Measurements from ENCODE around the gene AP2S1. TPM values are rescaled to one million over a fixed set of nuclear protein-coding genes. Genes with fewer than 3 reads are reported as not detected.
"Not testable (repeated sequence)": the region's sequence is repeated elsewhere in the genome, so short reads cannot be mapped to it uniquely, and the experiment has no call there.

AP2S1 gene
- total RNA-seq (43.5 TPM), polyA plus RNA-seq (117 TPM)

DNA sequence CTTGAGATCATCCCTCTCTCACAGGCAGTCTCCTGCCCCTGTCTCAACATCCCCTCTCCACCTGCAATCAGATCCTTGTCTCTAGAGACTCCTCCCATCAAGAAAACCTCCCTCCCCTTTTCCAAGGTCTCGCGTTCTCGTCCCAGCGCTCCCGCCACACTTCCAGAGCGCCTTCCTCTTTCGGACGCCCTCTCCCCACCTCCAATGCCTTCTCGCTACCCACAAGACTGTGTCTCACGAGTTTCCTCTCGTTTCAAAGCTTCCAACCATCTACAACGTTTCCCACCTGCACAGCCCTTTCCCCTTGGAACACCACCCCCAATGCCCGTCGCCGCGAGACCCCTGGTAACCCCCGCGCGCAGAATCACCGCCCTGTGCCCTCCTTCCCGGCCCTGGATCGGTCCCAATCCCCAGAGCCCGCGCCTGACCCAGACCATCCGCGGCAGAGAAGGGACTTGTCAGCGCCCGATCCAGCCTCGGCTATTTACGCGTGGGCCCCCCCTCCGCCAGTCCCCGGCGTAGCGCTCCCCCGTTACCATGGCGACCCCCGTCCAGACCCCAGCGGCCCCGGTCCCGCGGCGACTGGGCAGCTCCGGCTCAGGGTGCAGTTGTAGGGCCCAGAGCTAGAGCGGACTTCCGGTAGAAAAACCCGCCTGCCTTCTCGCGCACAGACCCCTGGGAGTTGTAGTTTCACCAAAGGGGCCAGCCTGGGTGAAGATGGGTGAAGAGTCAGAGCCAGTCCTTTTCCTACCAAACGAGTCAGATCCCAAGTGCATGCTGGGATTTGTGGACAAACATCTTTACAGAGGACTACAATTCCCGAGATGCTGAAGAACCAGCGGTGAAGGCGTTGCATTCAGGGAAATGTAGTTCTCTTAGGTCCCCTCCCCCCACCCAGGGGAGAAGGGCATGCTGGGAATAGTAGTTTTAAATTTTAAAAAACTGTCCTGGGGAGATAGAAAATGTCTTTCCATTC is at the start of gene AP2S1:
Gene AP2S1, minus strand, starts transcription at position 619 of the 976 bp plus-strand sequence. Its CDS starts 80 bp downstream, at position 539.
- under 1% methylated on average over 53 of the region's 53 CpGs for WGBS
- no peaks in the 10 kb centered on the region for H3K4me1 ChIP-seq (ENCODE audit: insufficient read depth)
- peak within 1 kb of the TSS; percentile 82 for H3K4me3 ChIP-seq (ENCODE audit: low read depth, low read length)
- H3K36me3 ChIP-seq (ENCODE audit: insufficient read depth): no peaks in the 10 kb centered on the region
- DNase-seq (ENCODE audit: extremely low spot score): peak; percentile 99
- peak within 1 kb of the TSS; percentile 76 for H3K27ac ChIP-seq (ENCODE audit: low read depth)

DNA sequence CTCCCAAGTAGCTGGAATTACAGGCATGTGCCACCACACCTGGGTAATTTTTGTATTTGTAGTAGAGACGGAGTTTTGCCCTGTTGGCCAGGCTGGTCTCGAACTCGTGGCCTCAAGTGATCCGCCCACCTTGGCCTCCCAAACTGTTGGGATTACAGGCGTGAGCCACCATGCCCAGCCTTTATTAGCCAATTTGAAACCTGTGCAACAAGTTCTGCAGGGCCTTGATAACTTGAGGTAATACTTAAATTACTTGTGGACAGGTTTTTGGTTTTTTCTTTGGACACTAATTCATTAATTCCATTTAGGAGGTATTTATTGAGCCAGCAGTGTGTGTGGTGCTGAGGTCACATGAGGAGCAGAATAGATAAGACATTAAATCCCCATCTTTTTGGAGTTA is 49.7 kb upstream of the AP2S1 start:
- no peak for DNase-seq (ENCODE audit: extremely low spot score)
- Histone ChIP-seq H3K27ac (ENCODE audit: low read depth) (no peak overlapping the region), H3K36me3 (ENCODE audit: insufficient read depth) (no peaks in the 10 kb centered on the region), H3K4me3 (ENCODE audit: low read depth, low read length) (no peak overlapping the region), H3K4me1 (ENCODE audit: insufficient read depth) (peaks cover 3% of the 10 kb centered on the region)
- WGBS: 95% methylated on average over 5 of the region's 5 CpGs

GRCh38 chr19:46898731-46899130 is 48.1 kb upstream of the AP2S1 start:
- Histone ChIP-seq H3K4me3 (ENCODE audit: low read depth, low read length) (no peak overlapping the region), H3K4me1 (ENCODE audit: insufficient read depth) (no peaks in the 10 kb centered on the region), H3K36me3 (ENCODE audit: insufficient read depth) (no peaks in the 10 kb centered on the region), H3K27ac (ENCODE audit: low read depth) (no peak overlapping the region)
- DNase-seq (ENCODE audit: extremely low spot score): no peak
- 39% methylated on average over 5 of the region's 5 CpGs for WGBS

DNA sequence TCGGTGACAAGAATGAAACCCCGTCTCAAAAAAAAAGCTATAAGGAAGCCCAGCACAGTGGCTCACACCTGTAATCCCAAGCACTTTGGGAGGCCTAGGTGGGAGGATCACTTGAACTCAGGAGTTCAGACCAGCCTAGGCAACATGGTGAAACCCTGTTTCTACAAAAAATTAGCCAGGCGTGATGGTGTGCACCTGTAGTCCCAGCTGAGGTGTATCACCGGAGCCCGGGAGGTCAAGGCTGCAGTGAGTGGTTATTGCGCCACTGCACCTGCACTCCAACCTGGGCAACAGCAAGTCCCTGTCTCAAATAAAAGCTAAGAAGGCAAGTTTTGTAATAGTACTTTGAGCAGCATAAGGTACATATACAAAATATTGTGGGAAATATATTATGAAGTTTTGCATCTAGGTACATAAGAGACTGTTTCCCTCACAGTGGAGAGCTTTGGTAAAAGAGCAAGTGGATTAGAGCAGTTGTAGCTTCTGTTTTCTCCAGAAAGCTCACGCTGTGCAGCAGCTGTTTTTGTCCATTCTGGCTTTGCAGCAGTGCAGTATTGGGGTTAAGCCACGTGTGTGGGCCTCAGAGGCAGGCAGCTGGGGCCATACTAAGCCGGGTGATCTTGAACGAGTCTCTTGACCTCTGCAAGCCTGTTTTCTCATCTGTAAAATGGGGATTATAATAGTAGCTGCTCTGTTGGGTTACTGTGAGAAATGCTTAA is 45.6 kb upstream of the AP2S1 start:
- Histone ChIP-seq H3K36me3 (ENCODE audit: insufficient read depth) (no peaks in the 10 kb centered on the region), H3K4me3 (ENCODE audit: low read depth, low read length) (no peak overlapping the region), H3K4me1 (ENCODE audit: insufficient read depth) (no peaks in the 10 kb centered on the region), H3K27ac (ENCODE audit: low read depth) (no peak overlapping the region)
- no peak for DNase-seq (ENCODE audit: extremely low spot score)
- WGBS: 82% methylated on average over 10 of the region's 10 CpGs

DNA sequence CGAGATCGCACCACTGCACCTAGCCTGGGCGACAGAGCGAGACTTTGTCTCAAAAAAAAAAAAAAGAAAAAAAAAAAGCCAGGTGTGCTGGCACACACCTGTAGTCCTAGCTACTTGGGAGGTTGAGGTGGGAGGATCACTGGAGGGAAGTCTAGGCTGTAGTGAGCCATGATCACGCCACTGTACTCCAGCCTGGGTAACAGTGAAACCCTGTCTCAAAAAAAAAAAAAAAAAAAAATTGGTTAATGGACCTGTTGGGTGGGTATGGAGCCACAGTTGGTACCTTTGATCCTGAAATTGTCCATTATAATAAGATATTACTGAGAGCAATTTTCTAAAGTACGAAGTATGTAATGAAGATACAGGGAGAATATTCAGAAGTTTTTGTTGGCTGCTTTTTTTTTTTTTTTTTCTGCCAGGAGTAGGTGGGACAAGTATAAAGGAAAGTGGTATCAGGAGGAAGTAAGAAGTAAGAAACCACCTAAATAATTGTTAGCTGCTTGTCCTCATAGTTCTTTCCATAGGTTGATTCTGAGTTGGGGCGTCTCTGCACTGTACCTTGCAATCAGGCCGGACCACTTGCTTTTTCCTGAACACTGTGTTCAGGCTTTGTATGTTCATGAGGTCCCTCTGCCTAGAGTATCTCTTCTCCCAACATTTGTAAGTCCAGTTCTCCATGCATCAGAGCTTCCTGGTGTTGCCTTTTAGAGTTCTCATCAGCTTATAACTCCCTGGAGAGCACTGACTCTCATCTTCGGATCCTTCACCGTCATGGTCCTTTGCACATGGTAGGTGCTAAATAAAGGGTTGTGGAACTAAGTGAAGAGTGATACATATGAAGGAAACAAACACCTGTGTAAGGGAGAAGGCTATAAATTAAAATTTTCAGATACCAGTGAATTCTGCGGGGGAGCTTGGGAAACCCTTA is 41.9 kb upstream of the AP2S1 start:
- H3K36me3 ChIP-seq (ENCODE audit: insufficient read depth): no peaks in the 10 kb centered on the region
- H3K4me3 ChIP-seq (ENCODE audit: low read depth, low read length): no peak overlapping the region
- peaks cover 4% of the 10 kb centered on the region for H3K4me1 ChIP-seq (ENCODE audit: insufficient read depth)
- no peak overlapping the region for H3K27ac ChIP-seq (ENCODE audit: low read depth)
- no peak for DNase-seq (ENCODE audit: extremely low spot score)
- WGBS: 95% methylated on average over 11 of the region's 11 CpGs

- WGBS: 35% methylated on average over 3 of the region's 3 CpGs
- no peak overlapping the region for H3K4me3 ChIP-seq (ENCODE audit: low read depth, low read length)
- H3K4me1 ChIP-seq (ENCODE audit: insufficient read depth): peaks cover 4% of the 10 kb centered on the region
- no peak for DNase-seq (ENCODE audit: extremely low spot score)
- H3K36me3 ChIP-seq (ENCODE audit: insufficient read depth): no peaks in the 10 kb centered on the region
- no peak overlapping the region for H3K27ac ChIP-seq (ENCODE audit: low read depth)
Measured at GRCh38 chr19:46890423-46891170, 40.0 kb upstream of the AP2S1 start.

DNA sequence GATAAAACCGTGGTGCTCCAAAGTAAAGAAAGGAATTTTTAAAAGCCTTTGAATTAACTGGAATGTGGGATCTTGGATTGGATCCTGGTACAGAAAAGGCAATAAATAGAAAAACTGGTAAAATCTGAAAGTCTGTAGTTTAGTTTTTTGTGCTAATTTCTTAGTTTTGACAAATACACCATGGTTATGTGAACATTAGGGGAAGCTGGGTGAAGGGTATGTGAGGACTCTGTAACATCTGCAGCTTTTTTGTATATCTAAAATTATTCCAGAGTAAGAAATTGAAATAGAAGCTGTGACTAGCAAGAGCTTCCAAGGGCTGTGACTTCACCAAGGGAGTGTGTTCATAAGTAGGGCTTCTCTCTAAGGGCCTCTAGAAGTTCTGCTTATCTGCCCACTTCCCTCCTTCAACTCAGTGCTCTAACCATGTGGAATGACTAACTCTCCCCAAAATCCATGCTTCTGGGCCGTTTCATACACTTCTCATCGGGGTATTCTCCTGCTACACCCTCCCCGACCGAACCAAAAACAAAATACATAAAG is 36.7 kb upstream of the AP2S1 start:
- H3K36me3 ChIP-seq (ENCODE audit: insufficient read depth): no peaks in the 10 kb centered on the region
- no peak overlapping the region for H3K27ac ChIP-seq (ENCODE audit: low read depth)
- no peak for DNase-seq (ENCODE audit: extremely low spot score)
- peaks cover 4% of the 10 kb centered on the region for H3K4me1 ChIP-seq (ENCODE audit: insufficient read depth)
- no peak overlapping the region for H3K4me3 ChIP-seq (ENCODE audit: low read depth, low read length)
- WGBS: 96% methylated on average over 5 of the region's 5 CpGs

- WGBS: 91% methylated on average over 5 of the region's 5 CpGs
- H3K4me3 ChIP-seq (ENCODE audit: low read depth, low read length): no peak overlapping the region
- no peak for DNase-seq (ENCODE audit: extremely low spot score)
- no peak overlapping the region for H3K27ac ChIP-seq (ENCODE audit: low read depth)
- H3K4me1 ChIP-seq (ENCODE audit: insufficient read depth): peaks cover 4% of the 10 kb centered on the region
- H3K36me3 ChIP-seq (ENCODE audit: insufficient read depth): no peaks in the 10 kb centered on the region
Measured at GRCh38 chr19:46886546-46887239, 36.0 kb upstream of the AP2S1 start.

DNA sequence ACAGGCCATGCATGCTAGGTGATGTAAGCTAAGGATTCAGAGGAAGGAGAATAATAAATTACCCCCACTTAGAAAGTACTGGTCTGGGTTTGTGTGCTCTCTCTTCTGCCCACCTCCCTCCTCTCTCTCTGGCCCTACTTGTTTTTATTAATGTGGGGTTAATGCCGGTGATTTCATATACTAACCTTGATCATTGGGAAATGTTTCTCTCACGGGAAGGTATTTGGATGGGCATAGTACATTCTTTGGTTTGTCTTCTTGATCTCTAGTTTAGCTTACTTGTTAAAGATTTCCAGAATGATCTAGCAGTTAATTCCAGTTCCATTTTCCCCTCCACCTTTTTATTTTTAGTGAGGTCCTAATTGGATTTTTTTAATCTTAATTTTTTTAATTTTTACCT is 34.8 kb upstream of the AP2S1 start:
- no peak for DNase-seq (ENCODE audit: extremely low spot score)
- no peak overlapping the region for H3K27ac ChIP-seq (ENCODE audit: low read depth)
- H3K4me1 ChIP-seq (ENCODE audit: insufficient read depth): no peaks in the 10 kb centered on the region
- H3K36me3 ChIP-seq (ENCODE audit: insufficient read depth): no peaks in the 10 kb centered on the region
- H3K4me3 ChIP-seq (ENCODE audit: low read depth, low read length): no peak overlapping the region
- WGBS: 72% methylated on average over 2 of the region's 2 CpGs

GRCh38 chr19:46882751-46883150 is 32.1 kb upstream of the AP2S1 start:
- not testable (repeated sequence) for H3K27ac ChIP-seq (ENCODE audit: low read depth); DNase-seq (ENCODE audit: extremely low spot score); H3K4me3 ChIP-seq (ENCODE audit: low read depth, low read length); H3K4me1 ChIP-seq (ENCODE audit: insufficient read depth); H3K36me3 ChIP-seq (ENCODE audit: insufficient read depth)
- 74% methylated on average over 4 of the region's 4 CpGs for WGBS

DNA sequence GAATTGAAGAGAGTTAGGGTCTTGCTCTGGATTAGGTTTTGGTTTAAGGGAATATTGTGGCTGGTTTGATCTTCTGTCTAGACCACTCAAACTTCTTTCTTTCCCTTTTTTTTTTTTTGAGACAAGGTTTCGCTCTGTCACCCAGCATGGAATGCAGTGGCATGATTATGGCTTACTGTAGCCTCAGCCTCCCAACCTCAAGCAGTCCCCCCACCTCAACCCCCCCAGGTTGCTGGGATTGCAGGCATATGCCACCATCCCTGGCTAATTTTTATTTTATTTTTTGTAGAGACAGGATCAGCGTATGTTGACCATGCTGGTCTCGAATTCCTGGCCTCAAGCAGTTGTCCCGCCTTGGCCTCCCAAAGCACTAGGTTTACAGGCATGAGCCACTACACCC is 31.4 kb upstream of the AP2S1 start:
- no peaks in the 10 kb centered on the region for H3K4me1 ChIP-seq (ENCODE audit: insufficient read depth)
- 93% methylated on average over 4 of the region's 4 CpGs for WGBS
- no peak overlapping the region for H3K27ac ChIP-seq (ENCODE audit: low read depth)

GRCh38 chr19:46881092-46881491 is 30.4 kb upstream of the AP2S1 start:
- Histone ChIP-seq H3K4me1 (ENCODE audit: insufficient read depth) (no peaks in the 10 kb centered on the region), H3K4me3 (ENCODE audit: low read depth, low read length) (no peak overlapping the region), H3K27ac (ENCODE audit: low read depth) (no peak overlapping the region), H3K36me3 (ENCODE audit: insufficient read depth) (no peaks in the 10 kb centered on the region)
- DNase-seq (ENCODE audit: extremely low spot score): no peak
- 98% methylated on average over 4 of the region's 4 CpGs for WGBS

More for the DNA sequence above, 31.4 kb upstream of the AP2S1 start:
- no peak for DNase-seq (ENCODE audit: extremely low spot score)
- Histone ChIP-seq H3K4me3 (ENCODE audit: low read depth, low read length) (no peak overlapping the region), H3K36me3 (ENCODE audit: insufficient read depth) (no peaks in the 10 kb centered on the region)
